ENCODE measurements around the gene TAS1R3.

Gene TAS1R3

DNA sequence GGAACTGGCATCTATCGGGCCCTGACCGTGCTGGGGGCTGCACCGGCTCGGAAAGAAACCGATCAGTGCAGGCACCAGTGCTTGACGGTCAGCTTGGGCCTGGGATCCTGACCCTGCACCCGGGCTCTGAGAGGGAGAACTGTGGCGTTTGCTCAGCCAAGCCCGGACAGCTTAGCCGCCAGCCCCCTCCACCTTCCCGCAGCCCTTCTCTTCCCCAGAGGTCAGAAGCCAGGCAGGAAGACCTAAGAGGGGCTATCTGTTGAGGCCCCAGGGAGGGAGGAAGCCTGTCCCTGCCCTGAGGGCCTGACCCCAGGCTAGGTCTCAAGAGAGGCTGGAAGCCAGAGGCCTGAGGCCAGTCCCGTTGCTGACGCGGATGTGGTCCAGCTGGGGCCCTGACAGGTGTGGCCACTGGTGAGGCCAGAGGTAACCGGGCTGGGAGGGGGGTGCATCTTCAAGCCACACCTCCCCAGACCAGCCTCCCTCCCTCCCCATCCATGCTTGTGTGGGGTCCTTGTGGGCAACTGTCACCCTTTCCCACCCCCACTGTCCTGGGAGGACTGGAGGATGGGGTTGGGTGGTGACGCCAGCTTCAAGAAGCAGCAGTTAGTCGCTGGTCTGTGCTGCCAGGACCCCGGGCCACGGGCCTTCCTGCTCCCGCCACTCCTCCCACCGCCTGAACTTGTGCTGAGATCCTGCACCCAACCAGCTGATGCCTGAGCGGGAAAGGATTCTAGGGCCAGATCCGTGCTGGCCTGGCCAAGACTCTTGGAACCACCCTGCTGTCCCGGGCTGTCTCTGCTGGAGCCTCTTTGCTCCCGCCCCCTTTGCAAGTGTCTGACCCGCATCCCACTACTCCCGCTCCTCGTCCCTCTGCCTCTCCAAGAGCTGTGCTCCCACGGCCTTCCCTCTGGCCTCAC, 20.7 kb downstream of the TAS1R3 start:
- Histone ChIP-seq H2BK12ac (ENCODE audit: low read length in 2 of 2) (no peak overlapping the region), H3K9me3 (ENCODE audit: control insufficient read depth, low read length) (no peaks in the 10 kb centered on the region), H3K4me2 (ENCODE audit: low read length, poor library complexity, severe bottlenecking) (no peak overlapping the region), H3K27ac (ENCODE audit: low read length, poor library complexity, severe bottlenecking) (no peak overlapping the region), H3K9ac (ENCODE audit: low read length) (peak overlapping the region; percentile 53), H3K36me3 (ENCODE audit: control insufficient read depth in 1 of 2, insufficient read depth in 2 of 2, low read depth in 1 of 2, low read length in 2 of 2) (peaks cover 32 to 42% of the 10 kb centered on the region in 2 experiments), H3K4ac (ENCODE audit: low read depth in 1 of 2, low read length in 2 of 2) (no peak overlapping the region), H4K8ac (ENCODE audit: low read length) (peak overlapping the region; percentile 1), H4K91ac (ENCODE audit: low read length) (peak overlapping the region; percentile 28), H3K4me1 (ENCODE audit: control insufficient read depth, insufficient read depth, low read depth, low read length) (peaks cover 72% of the 10 kb centered on the region), H3K18ac (ENCODE audit: low read depth in 1 of 2, low read length in 2 of 2) (no peak overlapping the region), H2BK120ac (ENCODE audit: low read depth, low read length) (no peak overlapping the region), H2AFZ (ENCODE audit: low read depth, low read length) (no peak overlapping the region), H3K14ac (ENCODE audit: low read length in 2 of 2) (no peak overlapping the region), H2BK15ac (ENCODE audit: low read depth, poor library complexity, severe bottlenecking) (no peak overlapping the region), H2BK5ac (ENCODE audit: low read depth, low read length, poor library complexity, severe bottlenecking) (no peak overlapping the region), H3K4me3 (ENCODE audit: insufficient read depth in 1 of 2, low read depth in 1 of 2, low read length in 2 of 2) (peak overlapping the region in 1 of 2 experiments; percentile 55), H3K23ac (ENCODE audit: low read length in 2 of 2) (peak overlapping the region in 1 of 2 experiments; percentile 34), H2AK5ac (ENCODE audit: low read length, severe bottlenecking) (no peak overlapping the region), H3K27me3 (ENCODE audit: control insufficient read depth in 1 of 2, insufficient read depth in 1 of 2, low read length in 2 of 2) (no peaks in the 10 kb centered on the region), H3K79me1 (replicated peaks; ENCODE audit: low read length, poor library complexity, severe bottlenecking) (peaks cover 3% of the 10 kb centered on the region)
- peak; percentile 54 for DNase-seq
- WGBS = 51% methylated on average over 29 of the region's 29 CpGs

DNA sequence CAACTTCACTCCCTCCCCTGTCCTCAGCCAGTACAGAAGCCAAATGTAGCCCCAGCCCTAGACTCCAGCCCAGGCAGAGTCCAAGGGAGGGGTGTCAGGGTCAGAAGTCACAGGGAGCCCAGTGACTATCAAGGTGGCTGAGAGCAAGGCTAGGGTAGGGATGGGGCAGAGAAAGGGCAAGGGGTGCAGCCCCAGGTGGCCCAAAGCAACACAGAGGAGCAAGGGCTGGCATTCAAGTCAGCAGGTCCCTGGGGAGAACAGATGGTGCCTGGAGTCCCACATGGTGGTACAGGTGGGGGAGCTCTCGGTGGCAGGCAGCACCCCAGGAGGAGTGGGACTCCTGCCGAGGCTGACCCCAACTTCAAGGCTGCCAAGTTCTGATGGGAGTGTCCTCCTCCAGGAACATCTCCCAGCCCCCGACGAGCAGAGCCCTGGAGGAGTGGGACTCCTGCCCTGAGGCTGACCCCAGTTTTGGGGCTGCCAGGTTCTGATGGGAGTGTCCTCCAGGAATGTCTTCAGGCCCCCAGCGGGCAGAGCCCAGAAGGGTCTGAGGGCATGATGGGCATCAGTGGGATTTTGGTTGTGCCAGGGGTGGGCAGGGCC, 21.8 kb downstream of the TAS1R3 start:
- Histone ChIP-seq H3K36me3 (ENCODE audit: control insufficient read depth in 1 of 2, insufficient read depth in 2 of 2, low read depth in 1 of 2, low read length in 2 of 2) (peaks cover 32 to 44% of the 10 kb centered on the region in 2 experiments), H3K4ac (ENCODE audit: low read depth in 1 of 2, low read length in 2 of 2) (no peak overlapping the region), H3K9me3 (ENCODE audit: control insufficient read depth, low read length) (no peaks in the 10 kb centered on the region), H3K18ac (ENCODE audit: low read depth in 1 of 2, low read length in 2 of 2) (no peak overlapping the region), H3K27ac (ENCODE audit: low read length, poor library complexity, severe bottlenecking) (no peak overlapping the region), H3K9ac (ENCODE audit: low read length) (peak overlapping the region; percentile 53), H2BK120ac (ENCODE audit: low read depth, low read length) (no peak overlapping the region), H4K8ac (ENCODE audit: low read length) (no peak overlapping the region), H2BK15ac (ENCODE audit: low read depth, poor library complexity, severe bottlenecking) (no peak overlapping the region), H3K79me1 (replicated peaks; ENCODE audit: low read length, poor library complexity, severe bottlenecking) (peaks cover 3% of the 10 kb centered on the region), H2BK5ac (ENCODE audit: low read depth, low read length, poor library complexity, severe bottlenecking) (no peak overlapping the region), H3K4me3 (ENCODE audit: insufficient read depth in 1 of 2, low read depth in 1 of 2, low read length in 2 of 2) (peak overlapping the region in 1 of 2 experiments; percentile 55), H2AK5ac (ENCODE audit: low read length, severe bottlenecking) (peak overlapping the region; percentile 2), H2AFZ (ENCODE audit: low read depth, low read length) (no peak overlapping the region), H3K14ac (ENCODE audit: low read length in 2 of 2) (no peak overlapping the region), H3K27me3 (ENCODE audit: control insufficient read depth in 1 of 2, insufficient read depth in 1 of 2, low read length in 2 of 2) (no peaks in the 10 kb centered on the region), H2BK12ac (ENCODE audit: low read length in 2 of 2) (peak overlapping the region in 1 of 2 experiments; percentile 29), H4K91ac (ENCODE audit: low read length) (no peak overlapping the region), H3K4me2 (ENCODE audit: low read length, poor library complexity, severe bottlenecking) (no peak overlapping the region), H3K4me1 (ENCODE audit: control insufficient read depth, insufficient read depth, low read depth, low read length) (peaks cover 64% of the 10 kb centered on the region), H3K23ac (ENCODE audit: low read length in 2 of 2) (peak overlapping the region in 1 of 2 experiments; percentile 48)
- 60% methylated on average over 4 of the region's 5 CpGs for WGBS
- no peak for DNase-seq

GRCh38 chr1:1353389-1354151, 22.5 kb downstream of the TAS1R3 start:
- peak overlapping the region; percentile 32 for H3K4me2 ChIP-seq (ENCODE audit: low read length, poor library complexity, severe bottlenecking)

More at GRCh38 chr1:1353389-1354151, 22.5 kb downstream of the TAS1R3 start:
- Histone ChIP-seq H3K18ac (ENCODE audit: low read depth in 1 of 2, low read length in 2 of 2) (peak overlapping the region in 1 of 2 experiments; percentile 29), H2AFZ (ENCODE audit: low read depth, low read length) (no peak overlapping the region), H3K4ac (ENCODE audit: low read depth in 1 of 2, low read length in 2 of 2) (no peak overlapping the region), H2AK5ac (ENCODE audit: low read length, severe bottlenecking) (no peak overlapping the region), H3K14ac (ENCODE audit: low read length in 2 of 2) (no peak overlapping the region), H2BK15ac (ENCODE audit: low read depth, poor library complexity, severe bottlenecking) (no peak overlapping the region), H3K79me1 (replicated peaks; ENCODE audit: low read length, poor library complexity, severe bottlenecking) (peaks cover 3% of the 10 kb centered on the region), H4K91ac (ENCODE audit: low read length) (no peak overlapping the region), H3K4me1 (ENCODE audit: control insufficient read depth, insufficient read depth, low read depth, low read length) (peaks cover 61% of the 10 kb centered on the region), H3K27me3 (ENCODE audit: control insufficient read depth in 1 of 2, insufficient read depth in 1 of 2, low read length in 2 of 2) (no peaks in the 10 kb centered on the region), H3K27ac (ENCODE audit: low read length, poor library complexity, severe bottlenecking) (peak overlapping the region; percentile 13), H2BK12ac (ENCODE audit: low read length in 2 of 2) (peak overlapping the region in 1 of 2 experiments; percentile 15), H4K8ac (ENCODE audit: low read length) (peak overlapping the region; percentile 5), H3K9me3 (ENCODE audit: control insufficient read depth, low read length) (no peaks in the 10 kb centered on the region), H3K36me3 (ENCODE audit: control insufficient read depth in 1 of 2, insufficient read depth in 2 of 2, low read depth in 1 of 2, low read length in 2 of 2) (peaks cover 32 to 44% of the 10 kb centered on the region in 2 experiments), H3K4me3 (ENCODE audit: insufficient read depth in 1 of 2, low read depth in 1 of 2, low read length in 2 of 2) (peak overlapping the region; percentile 21 to 64), H2BK5ac (ENCODE audit: low read depth, low read length, poor library complexity, severe bottlenecking) (no peak overlapping the region), H3K23ac (ENCODE audit: low read length in 2 of 2) (peak overlapping the region in 1 of 2 experiments; percentile 48), H2BK120ac (ENCODE audit: low read depth, low read length) (no peak overlapping the region), H3K9ac (ENCODE audit: low read length) (peak overlapping the region; percentile 53)
- 74% methylated on average over 27 of the region's 28 CpGs for WGBS
- DNase-seq = no peak

All from mesenchymal stem cell (in vitro differentiated cells and primary cell).